Mesenteric fat pad (tissue), 1 donor: ENCODE measurements around the gene ZNF382. TPM values are rescaled to one million over a fixed set of nuclear protein-coding genes. Genes with fewer than 3 reads are reported as not detected.
A peak's percentile ranks its signal among the peaks of the same experiment; 100 is the strongest.
"Not testable (repeated sequence)": the region's sequence is repeated elsewhere in the genome, so short reads cannot be mapped to it uniquely, and the experiment has no call there.

Experiments used
- DNase-seq: peaks from one replicate; pipeline ENCODE4 v3.0.0-alpha.2; 2020; ENCODE audit warnings: low spot score
- long read RNA-seq: library from polyadenylated mRNA; unstranded; transcript quantifications from one replicate; pipeline ENCODE4 v2.0.0, GENCODE V29; 2020
- total RNA-seq: library from RNA; stranded (reverse); fragmentation: NEBNext Ultra II Directional; extraction: Animal tissue kit (Norgen Biotek cat#: 25700); gene quantifications from one replicate; pipeline ENCODE4 v1.2.1, GENCODE V29; 2021
- donor health status: DM: yes; HTN: yes; CAD: no.

ZNF382 gene
- 6.0 TPM for total RNA-seq
- long read RNA-seq = 0 reads

DNA sequence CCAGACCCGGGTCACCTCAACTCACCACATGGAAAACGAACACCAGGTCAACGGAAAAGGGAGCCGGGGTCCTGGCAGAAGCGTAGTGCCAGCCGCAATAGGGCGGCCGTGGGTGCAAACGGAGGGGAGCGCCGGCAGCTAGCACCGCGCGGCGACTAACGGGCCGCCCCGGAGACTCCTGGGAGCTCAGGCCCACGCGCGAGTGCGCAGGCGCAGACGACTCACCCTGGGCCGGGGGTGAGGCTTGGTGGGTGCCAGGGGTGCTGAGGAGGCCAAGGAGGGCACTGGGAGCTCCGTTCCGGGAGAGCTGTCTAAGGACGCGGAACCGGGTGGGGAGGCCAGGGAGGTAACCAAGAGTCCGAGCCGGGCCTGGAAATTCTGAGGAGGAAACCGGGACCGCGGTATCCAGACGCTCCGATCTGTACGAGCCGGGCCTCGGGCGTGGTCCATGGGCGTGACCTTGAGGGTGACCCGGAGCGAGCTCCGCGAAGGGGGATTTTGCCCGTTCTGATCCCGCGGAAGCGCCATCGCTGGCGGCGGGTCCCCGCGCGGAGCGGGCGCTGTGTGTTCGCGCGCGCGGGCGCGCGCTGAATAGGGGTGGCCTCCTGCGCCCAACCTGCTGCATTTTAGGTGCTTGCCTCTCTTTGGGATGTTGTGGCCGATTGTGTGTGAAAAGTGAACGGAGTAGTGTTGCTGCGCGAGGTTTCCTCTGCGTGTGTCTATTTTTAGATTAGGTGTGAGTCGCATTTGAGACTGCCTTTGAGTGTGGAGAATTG lies at the start of gene ZNF382:
TSS of gene ZNF382 (plus strand) at position 213 of the 776 bp plus-strand sequence. CDS start 4,602 bp downstream, outside the sequence.
- DNase-seq = peak; percentile 92

DNA sequence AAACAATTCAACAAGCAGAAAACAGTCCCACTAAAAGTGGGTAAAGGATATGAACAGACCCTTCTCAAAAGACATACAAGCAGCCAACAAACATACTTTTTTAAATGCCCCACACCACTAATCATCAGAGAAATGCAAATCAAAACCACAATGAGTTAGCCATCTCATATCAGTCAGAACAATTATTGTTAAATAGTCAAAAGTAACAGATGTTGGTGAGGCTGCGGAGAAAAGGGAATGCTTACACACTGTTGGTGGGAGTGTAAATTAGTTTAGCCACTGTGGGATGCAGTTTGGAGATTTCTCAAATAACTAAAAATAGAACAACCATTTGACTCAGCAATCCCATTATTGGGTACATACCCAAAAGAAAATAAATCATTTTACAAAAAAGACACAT lies 40.7 kb upstream of the ZNF382 start:
- no peak for DNase-seq

DNA sequence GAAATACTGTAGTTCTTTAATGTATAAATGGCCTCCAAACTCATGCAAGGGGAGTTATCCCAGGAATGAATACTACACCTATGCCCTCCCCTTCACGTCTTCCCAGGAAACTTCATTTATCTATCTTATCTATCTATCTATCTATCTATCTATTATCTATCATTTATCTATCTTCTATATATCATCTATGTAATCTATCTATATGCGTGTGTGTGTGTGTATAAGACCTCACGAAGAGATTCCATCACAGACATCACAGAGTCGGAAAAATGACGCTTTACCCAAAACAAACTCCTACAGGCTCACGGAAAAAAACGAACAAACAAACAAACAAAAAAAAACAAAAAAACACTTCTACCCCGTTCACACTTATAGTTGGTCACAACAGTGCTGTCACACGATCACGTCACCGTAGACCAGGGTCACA lies 32.5 kb upstream of the ZNF382 start:
- no peak for DNase-seq

GRCh38 chr19:36573020-36573894 lies 31.9 kb upstream of the ZNF382 start, which contains the start of gene ZNF529:
Gene ZNF529, minus strand, starts transcription at chr19:36573292. Its CDS starts 946 bp downstream, at chr19:36572346.
- DNase-seq = peak; percentile 95

DNA sequence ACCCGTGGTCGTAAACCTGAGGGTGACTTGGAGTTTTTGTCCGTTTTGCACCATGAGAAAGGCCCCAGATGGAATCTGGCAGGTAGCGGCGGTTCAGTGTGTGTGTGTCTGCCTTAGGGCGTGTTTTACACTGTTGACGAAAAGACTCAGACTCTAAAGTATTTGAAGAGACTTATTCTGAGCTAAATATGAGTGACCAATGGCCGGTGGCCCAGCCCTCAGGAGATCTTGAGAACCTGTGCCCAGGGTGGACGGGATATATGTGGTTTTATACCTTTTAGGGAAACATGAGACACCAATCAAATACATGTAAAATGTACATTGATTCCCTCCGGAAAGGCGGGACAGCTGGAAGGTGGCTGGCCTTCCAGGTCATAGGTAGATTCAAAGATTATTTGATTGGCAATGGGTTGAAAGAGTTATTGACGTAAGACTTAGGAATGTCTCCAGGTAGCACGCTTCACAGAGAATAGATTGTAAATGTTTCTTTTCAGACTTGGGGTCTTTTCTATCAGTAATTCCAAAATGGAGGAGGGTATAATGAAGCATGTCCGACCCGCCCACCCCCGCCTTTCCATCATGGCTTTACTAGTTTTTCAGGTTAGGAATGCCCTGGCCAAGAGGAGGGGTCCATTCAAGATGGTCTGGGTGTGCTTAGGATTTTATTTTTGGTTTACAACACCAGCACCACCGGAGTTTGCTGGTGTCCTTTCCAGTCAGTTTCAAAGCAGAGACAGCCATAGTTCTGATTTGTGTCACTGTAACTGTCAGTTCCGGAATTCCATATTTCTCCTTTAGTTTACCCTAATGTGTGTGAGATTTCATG lies 31.0 kb upstream of the ZNF382 start:
- no peak for DNase-seq

- DNase-seq = no peak
Observed at GRCh38 chr19:36574741-36575140, 30.4 kb upstream of the ZNF382 start.

GRCh38 chr19:36577271-36577996 lies 27.7 kb upstream of the ZNF382 start:
- no peak for DNase-seq

- no peak for DNase-seq
Observed at GRCh38 chr19:36579255-36579654, 25.9 kb upstream of the ZNF382 start.

GRCh38 chr19:36602681-36603080 lies 2.4 kb upstream of the ZNF382 start:
- not testable (repeated sequence) for DNase-seq

GRCh38 chr19:36604656-36605100 lies 435 bp upstream of the ZNF382 start:
- no peak for DNase-seq

DNA sequence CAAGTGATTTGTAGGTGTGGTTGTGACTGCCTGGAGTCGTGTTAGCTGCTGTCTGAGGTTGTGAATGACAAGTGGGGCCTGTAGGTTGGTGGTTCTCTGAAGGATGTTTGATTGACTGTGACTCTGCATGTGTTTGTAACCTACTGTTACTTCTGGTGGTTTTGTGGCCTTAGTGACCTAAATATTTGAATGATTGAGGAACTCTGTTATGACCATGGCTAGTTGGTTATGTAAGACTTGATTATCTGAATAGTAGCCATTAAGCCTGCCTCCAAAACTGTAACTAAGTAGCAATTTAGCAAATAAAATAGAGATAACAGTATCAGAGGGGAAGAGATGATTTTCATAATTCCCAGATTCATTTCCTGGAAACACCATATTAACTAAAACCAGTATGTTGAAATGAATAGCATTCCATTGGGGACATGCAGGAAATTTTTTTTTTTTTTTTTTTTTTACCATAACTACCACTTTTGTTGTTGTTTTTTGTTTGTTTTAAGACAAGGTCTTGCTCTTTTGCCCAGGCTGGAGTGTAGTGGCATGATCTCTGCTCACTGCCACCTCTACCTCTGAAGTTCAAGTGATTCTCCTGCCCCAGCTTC lies 865 bp downstream of the ZNF382 start:
- DNase-seq = no peak

DNA sequence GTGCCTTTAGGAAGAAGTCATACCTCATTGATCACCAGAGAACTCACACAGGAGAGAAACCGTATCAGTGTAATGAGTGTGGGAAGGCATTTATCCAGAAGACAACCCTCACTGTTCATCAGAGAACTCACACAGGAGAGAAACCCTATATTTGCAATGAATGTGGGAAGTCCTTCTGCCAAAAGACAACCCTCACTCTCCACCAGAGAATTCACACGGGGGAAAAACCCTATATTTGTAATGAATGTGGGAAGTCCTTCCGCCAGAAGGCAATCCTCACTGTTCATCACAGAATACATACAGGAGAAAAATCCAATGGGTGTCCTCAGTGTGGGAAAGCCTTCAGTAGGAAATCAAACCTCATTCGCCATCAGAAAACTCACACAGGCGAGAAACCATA lies 21.9 kb downstream of the ZNF382 start:
- DNase-seq = no peak

DNA sequence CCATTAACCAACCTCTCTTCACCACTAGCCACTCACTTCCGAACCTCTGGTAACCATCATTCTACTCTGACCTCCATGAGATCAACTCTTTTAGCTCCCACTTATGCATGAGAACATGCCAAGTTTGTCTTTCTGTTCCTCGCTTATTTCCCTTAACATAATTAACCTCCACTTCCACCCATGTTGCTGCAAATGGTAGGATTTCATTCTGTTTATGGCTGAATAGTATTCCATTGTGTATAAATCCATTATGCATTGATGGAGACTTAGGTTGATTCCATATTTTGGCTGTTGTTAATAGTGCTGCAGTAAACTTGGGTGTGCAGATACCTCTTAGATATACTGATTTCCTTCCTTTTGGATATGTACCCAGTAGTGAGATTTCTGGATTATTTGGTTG lies 30.2 kb downstream of the ZNF382 start:
- no peak for DNase-seq

DNA sequence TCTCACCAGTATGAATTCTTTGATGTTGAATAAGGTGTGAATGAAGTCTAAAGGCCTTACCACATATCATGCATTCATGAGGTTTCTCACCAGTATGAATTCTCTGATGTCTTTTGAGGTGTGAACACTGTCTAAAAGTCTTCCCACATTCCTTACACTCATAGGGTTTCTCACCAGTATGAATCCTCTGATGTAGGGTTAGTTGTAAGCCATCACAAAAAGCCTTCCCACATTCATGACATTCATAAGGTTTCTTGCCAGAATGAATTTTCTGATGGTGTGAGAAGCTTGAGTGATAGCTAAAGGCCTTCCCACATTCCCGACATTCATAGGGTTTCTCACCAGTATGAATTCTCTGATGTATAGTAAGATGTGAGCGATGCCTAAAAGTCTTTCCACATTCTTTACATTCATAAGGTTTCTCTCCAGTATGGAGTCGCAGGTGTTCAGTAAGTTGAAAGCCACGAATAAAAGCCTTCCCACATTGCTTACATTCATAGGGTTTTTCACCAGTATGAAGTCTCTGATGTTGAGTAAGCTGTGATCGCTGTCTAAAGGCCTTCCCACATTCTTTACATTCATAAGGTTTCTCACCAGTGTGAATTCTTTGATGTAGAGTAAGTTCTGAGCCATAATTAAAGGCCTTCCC lies 33.9 kb downstream of the ZNF382 start:
- no peak for DNase-seq

DNA sequence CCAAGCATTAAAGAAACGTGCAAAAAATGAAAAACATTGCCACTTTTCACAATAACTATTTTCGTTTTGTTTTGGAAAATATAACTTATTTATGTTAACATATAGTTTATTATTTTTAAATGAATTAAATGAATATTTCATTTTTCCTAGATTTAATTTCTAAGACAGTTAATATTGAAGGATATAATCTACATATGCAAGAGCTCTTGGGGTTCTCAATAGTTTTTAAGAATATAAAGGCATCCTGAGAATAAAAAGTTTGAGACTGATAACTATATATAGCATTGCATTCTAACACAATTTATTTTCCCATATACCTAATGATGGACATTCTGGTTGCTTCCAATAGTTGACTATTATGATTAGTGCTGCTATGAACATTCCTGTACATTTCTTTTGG lies 41.6 kb downstream of the ZNF382 start:
- no peak for DNase-seq

- no peak for DNase-seq
Observed at GRCh38 chr19:36652958-36653357, 47.8 kb downstream of the ZNF382 start.

DNA sequence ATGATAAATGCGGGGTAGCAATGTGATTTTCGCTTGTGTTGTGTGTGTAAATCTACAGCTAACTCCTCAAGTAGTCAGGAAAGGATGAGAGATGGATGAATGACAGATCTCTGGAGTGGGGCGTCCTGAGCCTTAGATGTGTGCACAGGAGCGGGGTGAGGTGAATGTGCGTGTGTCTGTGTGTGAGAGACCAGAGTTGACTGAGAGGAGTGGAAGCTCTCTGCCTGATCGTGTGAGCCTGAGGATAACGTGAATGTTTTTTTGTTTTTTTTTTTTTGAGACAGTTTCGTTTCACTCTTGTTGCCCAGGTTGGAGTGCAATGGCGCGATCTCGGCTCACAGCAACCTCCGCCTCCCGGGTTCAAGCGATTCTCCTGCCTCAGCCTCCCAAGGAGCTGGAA lies 60.7 kb downstream of the ZNF382 start:
- no peak for DNase-seq

DNA sequence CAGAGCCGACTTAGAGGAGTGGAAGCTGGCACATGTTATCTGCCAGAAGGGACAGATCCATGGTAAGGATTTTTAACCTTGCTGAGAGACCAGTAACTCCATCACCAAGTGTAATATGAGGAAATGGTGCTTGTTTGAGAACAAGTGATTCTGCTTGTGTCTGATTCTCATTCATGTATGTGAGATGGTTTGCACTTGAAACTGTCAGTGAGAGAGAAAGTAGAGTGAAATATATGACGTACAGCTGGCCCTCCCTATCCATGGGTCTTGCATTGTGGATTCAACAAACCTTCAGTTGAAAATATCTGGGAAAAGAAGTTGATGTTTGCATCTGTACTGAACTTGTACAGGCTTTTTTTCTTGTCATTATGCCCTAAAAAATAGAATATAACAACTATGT lies 63.5 kb downstream of the ZNF382 start:
- no peak for DNase-seq

GRCh38 chr19:36672368-36672767 lies 67.3 kb downstream of the ZNF382 start:
- no peak for DNase-seq

DNA sequence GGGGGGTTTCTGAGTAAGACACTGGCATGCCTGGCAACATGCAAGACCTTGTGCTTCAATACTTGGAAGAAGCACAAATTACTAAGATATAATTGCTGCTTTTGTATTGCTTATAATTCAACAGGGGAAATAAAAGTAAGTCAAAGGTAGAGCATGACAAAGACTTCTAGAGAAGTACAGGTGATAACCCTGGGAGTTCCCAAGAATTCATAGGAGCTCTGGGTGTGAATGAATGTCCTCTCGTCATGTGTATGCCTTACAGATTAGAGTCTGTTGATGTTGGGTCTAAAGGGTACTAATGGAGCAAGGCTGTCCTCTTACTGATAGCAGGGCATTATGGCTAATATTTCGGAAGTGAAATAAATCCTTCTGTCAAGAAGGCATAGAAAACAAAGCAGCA lies 69.1 kb downstream of the ZNF382 start:
- DNase-seq = no peak
